Head of caudate nucleus (tissue), 42 donors: ENCODE measurements around the gene P2RY8.
"Not testable (repeated sequence)": the region's sequence is repeated elsewhere in the genome, so short reads cannot be mapped to it uniquely, and the experiment has no call there.

Experiments
- DNase-seq, 42 donors: peaks; one replicate each; pipeline versions ENCODE4 v3.0.0 to v3.0.0-alpha.2; 2020 to 2021; ENCODE audit warnings: mixed read lengths in 7 of 42
- intact Hi-C: fragments of 100-400 bp; cut with DNase I; formaldehyde crosslinking; loops from one replicate; pipeline ENCODE4 v1.15.0; 2022

P2RY8 gene

DNA sequence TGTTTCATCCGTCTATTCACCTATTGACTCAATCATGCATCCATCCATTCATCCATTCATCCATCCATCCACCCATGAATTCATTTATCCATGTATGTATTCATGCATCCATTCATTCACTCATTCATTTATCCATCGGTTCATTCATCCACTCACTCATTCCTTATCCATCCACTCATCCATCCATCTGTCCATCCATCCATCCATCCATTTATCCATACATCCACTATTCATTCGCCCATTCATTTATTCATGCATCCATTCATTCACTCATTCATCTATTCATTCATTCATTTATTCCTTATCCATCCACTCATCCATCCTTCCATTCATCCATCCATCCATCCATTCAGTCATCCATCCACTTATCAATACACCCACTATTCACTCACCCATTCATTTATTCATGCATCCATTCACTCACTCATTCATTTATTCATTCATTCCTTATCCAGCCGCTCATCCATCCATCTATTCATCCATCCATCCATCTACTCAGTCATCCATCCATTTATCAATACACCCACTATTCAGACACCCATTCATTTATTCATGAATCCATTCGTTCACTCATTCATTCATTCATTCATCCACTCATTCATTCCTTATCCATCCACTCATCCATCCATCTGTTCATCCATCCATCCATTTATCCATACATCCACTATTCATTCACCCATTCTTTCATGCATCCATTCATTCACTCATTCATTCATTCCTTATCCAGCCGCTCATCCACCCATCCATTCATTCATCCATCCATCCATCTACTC lies 11.2 kb downstream of the P2RY8 start:
- DNase-seq, result no peak
- intact Hi-C loops, result no loop called here

DNA sequence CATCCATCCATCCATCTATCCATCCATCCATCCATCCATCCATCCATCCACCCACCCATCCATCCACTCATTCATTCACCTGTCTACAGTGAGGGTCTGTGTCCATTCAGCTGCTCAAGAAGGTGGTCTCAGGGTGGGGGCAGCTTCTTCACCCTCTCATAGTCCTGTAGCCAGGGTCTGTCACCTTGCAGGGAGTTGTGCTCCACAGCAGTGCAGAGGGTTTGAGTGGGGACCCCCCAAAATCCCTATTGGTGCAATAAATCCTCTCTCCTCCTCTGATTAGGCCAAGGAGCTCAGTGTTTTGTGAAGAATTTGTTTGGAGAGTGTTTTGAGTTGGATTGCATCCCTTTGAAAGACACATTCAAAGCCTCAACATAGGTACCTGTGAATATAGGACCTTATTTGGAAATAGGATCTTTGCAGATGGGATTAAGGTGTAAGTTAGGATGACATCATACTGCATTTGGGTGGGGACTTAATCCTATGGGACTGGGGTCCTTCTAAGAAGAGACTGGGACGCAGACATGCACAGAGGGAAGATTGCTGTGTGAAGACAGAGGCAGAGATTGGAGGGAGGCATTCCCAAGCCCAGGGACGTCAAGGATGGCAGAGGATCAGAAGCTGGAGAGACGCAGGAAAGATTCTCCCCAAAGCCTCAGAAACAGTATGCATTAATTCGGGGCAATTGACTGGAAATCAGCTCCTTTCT lies 12.0 kb downstream of the P2RY8 start:
- DNase-seq, result no peak
- intact Hi-C loops, result no loop called here

DNA sequence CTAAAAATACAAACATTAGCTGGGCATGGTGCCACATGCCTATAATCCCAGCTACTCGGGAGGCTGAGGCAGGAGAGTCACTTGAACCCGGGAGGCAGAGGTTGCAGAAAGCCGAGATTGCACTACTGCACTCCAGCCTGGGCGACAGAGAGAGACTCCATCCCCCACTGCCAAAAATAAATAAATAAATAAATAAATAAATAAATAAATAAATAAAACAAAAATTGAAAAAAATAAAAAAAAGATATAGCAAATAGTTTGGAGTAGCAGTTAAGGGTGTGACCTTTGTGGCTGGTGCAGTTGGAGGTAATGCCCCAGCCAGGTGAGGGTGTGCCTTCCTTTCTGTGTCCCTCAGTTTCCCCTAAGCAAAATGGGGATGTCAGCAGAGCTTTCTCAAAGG lies 14.1 kb downstream of the P2RY8 start:
- peak in 1 of 42 donors; percentile 2 for DNase-seq
- intact Hi-C loops, result not testable (repeated sequence)

DNA sequence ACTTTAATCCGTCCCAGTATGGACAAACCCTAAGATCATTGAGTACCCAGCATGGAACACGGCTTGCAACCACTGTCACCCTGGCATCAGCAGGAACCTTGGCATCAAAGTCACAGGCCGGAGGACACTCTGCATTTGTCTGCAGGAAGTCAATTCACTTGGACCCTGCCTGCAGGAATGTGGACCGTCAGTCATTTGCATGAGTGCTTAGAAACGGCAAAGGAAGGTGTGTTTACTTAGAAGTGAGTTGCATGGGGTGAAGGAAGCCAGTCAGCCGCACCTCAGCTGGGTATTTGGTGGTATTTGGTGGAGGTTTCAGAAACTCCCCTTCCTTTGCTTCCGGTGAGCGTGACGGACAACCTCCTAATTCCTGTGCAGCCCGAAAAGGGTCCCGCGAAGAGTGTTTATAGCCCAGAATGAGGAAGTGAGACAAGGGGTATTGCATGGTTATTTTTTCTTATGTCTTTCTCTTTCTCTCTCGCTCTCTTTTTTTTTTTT lies 15.5 kb downstream of the P2RY8 start:
- DNase-seq, result peak in 1 of 42 donors; percentile 11
- intact Hi-C loops, result no loop called here

DNA sequence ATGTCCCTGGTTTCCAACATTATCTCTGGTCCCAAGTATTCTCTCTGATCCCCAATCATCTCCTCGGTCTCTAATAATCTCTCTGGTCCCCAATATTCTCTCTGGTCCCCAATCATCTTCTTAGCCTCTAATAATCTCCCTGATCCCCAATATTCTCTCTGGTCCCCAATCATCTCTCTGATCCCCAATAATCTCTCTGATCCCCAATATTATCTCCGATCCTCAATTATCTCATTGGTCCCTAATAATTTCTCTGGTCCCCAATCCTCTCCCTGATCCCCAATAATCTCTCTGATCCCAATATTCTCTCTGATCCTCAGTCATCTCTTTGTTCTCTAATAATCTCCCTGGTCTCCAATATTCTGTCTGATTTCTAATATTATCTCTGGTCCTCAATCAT lies 16.6 kb downstream of the P2RY8 start:
- intact Hi-C loops, result no loop called here
- DNase-seq, result no peak

DNA sequence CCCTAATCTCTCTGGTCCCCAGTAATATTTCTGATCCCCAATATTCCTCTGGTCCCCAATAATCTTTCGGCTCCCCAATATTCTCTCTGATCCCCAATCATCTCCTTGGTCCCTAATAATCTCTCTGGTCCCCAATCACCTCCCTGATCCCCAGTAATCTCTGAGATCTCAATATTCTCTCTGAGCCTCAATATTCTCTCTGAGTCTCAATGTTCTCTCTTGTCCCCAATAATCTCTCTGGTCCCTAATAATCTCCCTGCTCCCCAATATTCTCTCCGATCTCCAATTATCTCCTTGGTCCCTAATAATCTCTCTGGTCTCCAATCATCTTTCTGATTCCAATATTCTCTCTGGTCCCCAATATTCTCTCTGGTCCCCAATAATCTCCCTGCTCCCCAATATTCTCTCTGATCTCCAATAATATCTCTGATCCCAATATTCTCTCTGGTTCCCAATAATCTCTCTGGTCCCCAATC lies 17.9 kb downstream of the P2RY8 start:
- DNase-seq, result no peak
- intact Hi-C loops, result no loop called here

DNA sequence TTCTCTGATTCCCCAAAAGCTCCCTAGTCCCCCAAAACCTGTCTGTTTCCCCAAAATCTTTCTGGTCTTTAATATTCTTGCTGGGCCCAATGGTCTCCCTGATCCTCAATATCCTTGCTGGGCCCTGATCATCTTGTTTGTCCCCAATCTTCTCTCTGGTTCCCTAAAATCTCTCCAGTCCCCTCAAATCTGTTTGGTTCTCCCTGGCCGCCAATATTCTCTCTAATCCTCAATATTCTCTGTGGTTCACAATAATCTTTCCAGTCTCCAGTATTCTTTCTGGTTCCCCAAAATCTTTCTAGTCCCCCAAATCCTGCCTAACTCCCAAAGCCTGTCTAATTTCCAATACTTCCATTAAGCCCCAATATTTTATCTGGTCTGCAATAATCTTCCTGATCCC lies 18.5 kb downstream of the P2RY8 start:
- no peak for DNase-seq
- intact Hi-C loops, result no loop called here

DNA sequence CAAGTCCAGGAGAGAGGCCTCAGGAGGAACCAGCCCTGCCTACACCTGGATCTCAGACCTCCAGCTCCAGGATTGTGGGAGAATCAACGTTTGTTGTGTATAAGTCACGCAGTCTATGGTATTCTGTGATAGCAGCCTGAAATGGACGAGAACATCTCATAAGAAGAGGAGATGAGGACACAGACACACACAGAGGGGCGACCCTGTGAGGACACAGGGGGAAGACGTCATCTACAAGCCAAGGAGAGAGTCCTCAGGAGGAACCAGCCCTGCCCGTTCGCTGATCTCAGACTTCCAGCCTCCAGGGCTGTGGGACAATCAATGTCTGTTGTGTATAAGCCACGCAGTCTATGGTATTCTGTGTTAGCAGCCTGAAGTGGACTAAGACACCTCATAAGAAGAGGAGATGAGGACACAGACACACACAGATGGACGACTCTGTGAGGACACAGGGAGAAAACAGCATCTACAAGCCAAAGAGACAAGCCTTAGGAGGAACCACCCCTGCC lies 20.3 kb downstream of the P2RY8 start:
- intact Hi-C loops, result no loop called here

DNA sequence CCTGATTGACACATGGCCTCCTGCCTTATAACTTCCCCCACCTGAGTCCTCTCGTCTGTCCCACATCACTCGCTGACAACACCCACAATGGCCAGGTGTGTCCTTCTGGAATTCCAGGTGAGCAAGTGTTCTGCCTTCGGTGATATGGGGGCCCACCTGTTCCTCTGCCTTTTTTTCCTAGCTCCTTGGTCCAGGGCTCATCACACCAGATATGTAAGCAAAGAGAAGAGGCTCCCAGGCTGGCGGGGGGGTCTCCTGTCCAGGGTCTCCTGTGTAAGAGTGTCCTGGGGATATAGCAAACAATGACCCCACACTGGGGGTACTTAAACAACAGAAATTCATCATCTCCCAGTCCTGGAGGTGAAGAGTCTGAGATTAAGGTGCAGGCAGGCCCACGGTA lies 25.2 kb downstream of the P2RY8 start:
- no peak for DNase-seq
- intact Hi-C loops, result no loop called here

More for the DNA sequence above, 20.3 kb downstream of the P2RY8 start:
- no peak for DNase-seq

DNA sequence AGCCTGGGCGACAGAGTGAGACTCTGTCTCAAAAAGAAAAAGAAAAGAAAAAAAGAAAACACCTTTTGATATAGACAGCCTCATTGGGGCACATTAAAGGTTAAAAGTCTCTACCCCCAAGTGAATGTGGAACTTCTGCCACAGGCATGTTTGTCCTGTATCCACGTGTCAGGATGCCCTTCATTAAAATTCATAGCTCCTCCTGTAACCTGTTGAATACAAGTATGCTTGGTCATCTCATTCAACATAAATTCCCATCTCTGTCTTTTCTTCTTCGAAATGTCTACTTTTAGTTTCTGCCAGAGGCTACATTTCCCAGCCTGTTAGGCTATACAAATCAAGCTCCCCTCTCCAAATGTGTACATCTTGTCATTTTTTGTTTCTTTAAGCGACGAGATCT lies 25.8 kb downstream of the P2RY8 start:
- intact Hi-C loops, result no loop called here
- DNase-seq, result no peak

DNA sequence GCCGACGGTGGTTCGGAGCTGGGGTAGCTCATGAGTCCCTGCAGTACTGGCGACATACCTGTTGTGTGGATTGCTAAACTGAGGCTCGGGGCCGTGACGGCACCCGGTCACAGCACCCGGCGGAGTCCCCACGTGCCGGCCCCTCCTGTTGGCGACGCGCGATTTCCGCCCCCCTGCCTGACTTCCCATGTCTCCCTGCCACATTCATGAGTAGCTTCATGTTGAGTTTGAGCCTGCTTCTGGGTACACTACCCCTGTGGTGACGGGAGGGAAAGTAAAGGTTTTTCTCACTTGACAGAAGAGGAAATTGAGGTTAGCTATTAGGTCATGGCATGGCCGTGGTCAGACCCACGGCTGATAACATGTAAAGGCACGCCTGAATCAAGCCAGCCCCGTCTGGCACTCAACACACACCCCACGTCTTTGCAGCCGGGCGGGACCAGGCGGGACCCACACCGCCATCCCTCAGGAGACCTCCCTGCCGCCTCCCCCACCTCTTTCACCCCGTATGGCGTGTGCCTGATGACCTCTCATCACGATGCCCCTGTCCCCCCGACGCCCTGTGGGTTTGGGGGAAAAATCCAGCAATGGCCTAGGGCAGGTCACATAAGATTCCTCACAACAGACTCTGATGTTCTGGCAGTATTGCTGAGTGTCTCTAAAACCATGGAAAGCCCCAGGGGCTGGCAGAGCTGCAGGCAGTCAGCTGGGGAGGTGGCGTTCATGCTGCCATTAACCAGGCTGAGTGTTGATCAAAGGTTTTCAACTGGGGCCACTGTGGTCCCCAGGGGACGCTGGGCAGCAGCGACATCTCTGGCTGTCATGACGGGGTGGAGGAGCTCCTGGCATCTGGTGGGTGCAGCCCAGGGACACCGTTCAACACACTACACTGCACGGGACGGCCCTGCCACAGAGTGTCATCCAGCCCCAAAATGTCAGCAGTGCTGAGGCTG lies 29.2 kb downstream of the P2RY8 start:
- intact Hi-C loops, result no loop called here
- no peak for DNase-seq

DNA sequence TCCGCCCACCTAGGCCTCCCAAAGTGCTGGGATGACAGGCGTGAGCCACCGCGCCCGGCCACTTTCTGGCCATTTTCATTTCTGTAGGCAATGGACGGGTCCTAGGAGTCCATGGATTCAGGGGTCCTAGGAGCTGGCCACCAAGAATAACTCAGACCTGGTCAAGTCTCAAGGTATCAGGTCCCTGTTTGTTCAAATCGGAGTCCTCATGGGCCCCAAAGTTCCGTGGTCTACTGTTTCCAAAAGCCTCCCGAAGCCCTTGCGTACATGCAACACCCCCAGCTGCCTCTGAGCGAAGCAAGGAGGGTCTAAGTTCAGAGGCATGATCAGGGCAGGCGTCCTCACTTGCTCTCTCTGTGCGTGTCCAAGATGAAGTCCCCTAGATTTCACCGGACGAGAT lies 30.1 kb downstream of the P2RY8 start:
- intact Hi-C loops, result no loop called here
- no peak for DNase-seq

DNA sequence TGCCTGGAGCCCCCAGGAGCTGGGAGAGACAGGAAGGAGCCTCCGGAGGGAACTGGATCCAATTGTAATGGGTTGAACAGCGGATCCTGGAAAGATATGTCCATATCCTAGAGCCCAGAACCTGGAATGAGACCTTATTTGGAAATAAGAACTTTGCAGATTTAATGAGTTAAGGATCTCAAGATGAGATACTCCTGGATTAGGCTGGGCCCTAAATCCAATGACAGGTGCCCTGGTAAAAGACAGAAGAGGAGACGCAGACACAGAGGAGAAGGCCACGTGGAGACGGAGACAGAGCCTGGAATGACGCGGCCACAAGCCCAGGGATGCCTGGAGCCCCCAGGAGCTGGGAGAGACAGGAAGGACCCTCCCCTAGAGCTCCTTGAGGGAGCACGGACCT lies 34.1 kb downstream of the P2RY8 start:
- no peak for DNase-seq
- intact Hi-C loops, result no loop called here

DNA sequence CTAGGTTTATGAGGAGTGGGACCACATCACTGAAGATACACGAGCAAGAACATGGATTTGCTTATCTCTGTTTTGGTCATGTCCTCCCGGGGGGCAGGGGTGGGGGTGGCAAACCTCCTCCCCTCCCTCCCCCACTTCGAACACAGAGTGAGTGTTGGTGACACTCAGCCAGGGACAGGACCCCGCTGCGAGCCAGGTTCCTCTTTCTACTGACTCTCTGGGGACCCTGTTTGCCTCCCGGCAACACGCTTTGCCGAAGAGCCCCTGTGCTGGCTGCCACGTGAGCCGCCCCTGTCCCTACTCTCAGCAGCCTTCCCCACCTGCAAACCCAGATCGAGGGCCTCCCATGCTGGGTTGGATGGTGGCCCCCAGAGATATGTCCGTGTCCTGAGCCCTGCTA lies 34.7 kb downstream of the P2RY8 start:
- peak in 1 of 42 donors; percentile 16 for DNase-seq
- intact Hi-C loops, result no loop called here

DNA sequence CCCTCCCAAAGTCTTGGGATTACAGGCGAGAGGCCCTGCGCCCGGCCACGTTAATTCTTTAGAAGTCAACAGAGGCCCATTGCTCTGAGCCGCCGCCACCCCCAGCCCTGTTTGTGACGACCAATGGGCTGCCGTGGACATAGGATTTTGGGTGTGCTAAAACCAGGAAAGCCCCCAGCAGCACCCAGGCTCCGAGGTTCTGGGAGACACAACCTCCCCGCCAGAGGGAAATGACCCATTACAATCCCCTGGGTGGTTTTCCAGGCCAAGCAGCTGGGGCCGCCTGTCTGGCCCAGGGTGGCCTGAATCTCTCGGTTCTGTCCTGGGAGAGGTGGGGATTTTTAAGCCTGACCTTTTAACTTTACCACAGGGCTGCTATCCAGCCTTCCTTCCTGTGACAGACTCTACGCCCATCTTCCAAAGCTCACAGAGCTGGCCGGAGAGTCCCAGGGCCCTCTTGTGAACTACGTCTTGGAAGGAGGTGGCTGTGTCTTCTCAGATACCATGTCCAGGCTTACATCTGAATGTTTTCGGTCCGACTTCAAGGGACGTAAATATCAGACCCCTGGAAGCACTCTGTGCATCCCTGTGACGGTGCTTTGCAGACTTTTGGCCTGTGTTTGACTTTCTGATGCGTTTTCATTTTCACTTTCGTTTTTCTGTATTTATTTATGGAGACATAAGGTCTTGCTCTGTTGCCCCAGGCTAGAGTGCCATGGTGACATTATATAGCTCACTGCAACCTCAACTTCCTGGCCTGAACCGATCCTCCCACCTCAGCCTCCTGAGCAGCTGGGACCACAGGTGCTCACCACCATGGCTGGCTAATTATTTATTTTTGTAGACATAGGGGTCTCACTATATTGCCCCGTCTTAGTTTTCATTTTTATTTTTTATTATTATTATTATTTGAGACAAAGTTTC lies 36.0 kb downstream of the P2RY8 start:
- intact Hi-C loops, result no loop called here

DNA sequence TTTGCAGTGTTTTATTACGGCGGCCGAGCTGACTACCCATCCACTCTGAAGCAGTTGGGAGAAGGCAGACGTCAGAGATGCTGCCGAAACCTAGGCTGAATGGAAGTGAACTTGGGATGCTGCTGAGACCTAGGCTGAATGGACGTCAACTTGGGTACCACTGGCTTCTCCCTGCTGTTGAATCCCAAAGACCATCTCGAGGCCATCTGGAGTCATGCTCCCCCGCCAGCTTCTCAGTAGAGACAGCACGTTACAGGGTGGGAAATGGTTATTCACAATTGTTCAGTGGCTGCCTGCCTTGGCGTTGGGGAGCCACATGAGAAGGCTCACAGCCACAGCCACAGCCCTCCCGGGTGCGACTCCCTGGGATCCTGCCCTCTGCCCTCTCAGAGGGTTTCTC lies 40.9 kb downstream of the P2RY8 start:
- intact Hi-C loops, result no loop called here
- DNase-seq, result no peak

More for the DNA sequence above, 36.0 kb downstream of the P2RY8 start:
- peak in 1 of 42 donors; percentile 19 for DNase-seq

DNA sequence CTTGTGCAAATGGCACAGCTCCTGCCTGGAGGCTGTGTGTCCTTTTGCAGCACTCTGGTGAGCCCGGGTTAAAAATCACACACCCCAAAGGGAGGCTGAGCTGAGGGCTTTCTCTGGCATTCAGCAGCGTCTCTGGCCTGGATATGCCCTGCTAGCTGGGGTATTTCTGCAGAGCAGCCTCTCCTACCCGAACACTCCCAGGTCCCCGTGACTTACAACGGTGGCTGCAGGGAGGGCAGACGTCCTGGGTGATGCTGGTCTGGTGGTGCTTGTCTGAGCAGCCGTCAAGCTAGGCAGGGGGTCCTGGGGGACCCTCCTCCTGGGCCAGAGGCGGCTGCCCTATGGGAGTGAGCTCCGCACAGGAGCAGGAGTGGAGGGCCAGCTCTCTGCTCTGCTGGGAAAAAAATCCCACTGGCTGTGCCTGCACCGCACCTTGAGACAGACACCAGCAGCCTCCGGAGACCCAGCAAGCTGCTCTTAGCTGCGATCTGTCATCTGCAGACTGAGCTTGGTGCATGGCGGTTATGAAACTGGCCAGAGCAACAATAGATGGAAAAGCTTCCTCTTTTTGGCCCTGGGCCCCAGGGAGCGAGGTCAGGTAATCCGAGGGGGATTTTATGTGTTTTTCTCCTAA lies 43.0 kb downstream of the P2RY8 start:
- peak in 3 of 42 donors; percentile 5 to 41 (median 8) for DNase-seq
- intact Hi-C loops, result no loop called here

DNA sequence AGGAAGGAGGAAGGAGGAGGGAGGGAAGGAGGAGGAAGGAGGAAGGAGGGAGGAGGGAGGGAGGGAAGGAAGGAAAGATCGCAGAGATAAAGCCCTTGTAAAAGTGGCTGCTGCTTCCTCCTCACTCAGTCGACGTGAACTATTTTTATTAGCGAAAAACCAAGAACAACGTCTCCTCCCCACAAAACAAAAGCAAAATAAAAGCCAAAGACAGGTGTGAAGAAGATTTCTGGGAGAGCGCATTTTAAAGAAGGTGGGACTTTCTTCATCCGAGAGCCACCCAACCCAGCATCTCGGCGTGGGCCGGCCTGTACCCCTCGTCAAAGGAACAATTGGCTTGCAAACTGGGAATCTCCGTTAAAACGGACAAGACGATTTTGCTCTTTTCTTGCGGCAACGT lies 43.6 kb downstream of the P2RY8 start:
- intact Hi-C loops, result no loop called here
- DNase-seq, result peak in 2 of 42 donors; percentile 19 to 36
